GM12872 (cell line): ENCODE measurements around the gene NGFR.
A peak's percentile ranks its signal among the peaks of the same experiment; 100 is the strongest.

ENCODE experiments used
- CTCF ChIP-seq: IDR thresholded peaks from 3 replicates; pipeline ENCODE4 v1.5.1; 2011; ENCODE audit warnings: low read depth, mild to moderate bottlenecking, low read length, moderate library complexity; ENCODE audit not compliant: insufficient read depth

NGFR gene

GRCh38 chr17:49454050-49454449 is 41.0 kb upstream of the NGFR start:
- no peak for TF ChIP-seq CTCF

GRCh38 chr17:49455272-49455861 is 39.7 kb upstream of the NGFR start:
- no peak for TF ChIP-seq CTCF

GRCh38 chr17:49456183-49456965 is 38.7 kb upstream of the NGFR start:
- TF ChIP-seq CTCF = no peak

GRCh38 chr17:49457564-49458535 is 37.2 kb upstream of the NGFR start:
- TF ChIP-seq CTCF = no peak

- 0 out of 3 replicates have a peak, but pooled peaks have one; percentile 16 for TF ChIP-seq CTCF
Measured at GRCh38 chr17:49459401-49459984, 35.6 kb upstream of the NGFR start.

- no peak for TF ChIP-seq CTCF
Measured at GRCh38 chr17:49460401-49460800, 34.7 kb upstream of the NGFR start.
